T-helper 17 cell (primary cell): ENCODE data around the gene RASIP1. TPM values are rescaled to one million over a fixed set of nuclear protein-coding genes. Genes with fewer than 3 reads are reported as not detected.

Source experiments
- ATAC-seq: fragments of 150-1000 bp; cut with Tn5 transposase; 2 replicates; pipeline ENCODE4 v1.10.0; 2021; ENCODE audit warnings: mild to moderate bottlenecking, moderate library complexity
- DNase-seq, 3 donors: peaks; one replicate each; pipeline versions ENCODE4 v3.0.0 to v3.0.0-alpha.2; 2020 to 2021
- H3K9me3 ChIP-seq: one replicate; pipeline ENCODE4 v1.7.0; 2013; ENCODE audit warnings: low read length, mild to moderate bottlenecking; ENCODE audit not compliant: control insufficient read depth, poor library complexity, severe bottlenecking
- H3K27ac Mint-ChIP-seq: one replicate; pipeline ENCODE4 v1.8.0; 2022; ENCODE audit warnings: mild to moderate bottlenecking, moderate library complexity, mixed read lengths
- H3K27me3 Mint-ChIP-seq: one replicate; pipeline ENCODE4 v1.8.0; 2022; ENCODE audit warnings: mixed read lengths
- H3K36me3 Mint-ChIP-seq: one replicate; pipeline ENCODE4 v1.8.0; 2022; ENCODE audit warnings: low read depth, mixed read lengths
- H3K4me1 Mint-ChIP-seq: one replicate; pipeline ENCODE4 v1.8.0; 2022; ENCODE audit warnings: mild to moderate bottlenecking, mixed read lengths
- H3K4me3 Mint-ChIP-seq: one replicate; pipeline ENCODE4 v1.8.0; 2022; ENCODE audit warnings: mild to moderate bottlenecking, moderate library complexity, mixed read lengths
- total RNA-seq, 4 donors: library from RNA in 2 of 4; stranded (reverse) in 2 of 4; gene quantifications; one replicate each; pipeline ENCODE4 v1.2.3 and lab custom pipeline; 2022 to 2026

Gene RASIP1
- total RNA-seq, 2 donors from 2014 or later: 0.10 to 0.12 TPM

DNA sequence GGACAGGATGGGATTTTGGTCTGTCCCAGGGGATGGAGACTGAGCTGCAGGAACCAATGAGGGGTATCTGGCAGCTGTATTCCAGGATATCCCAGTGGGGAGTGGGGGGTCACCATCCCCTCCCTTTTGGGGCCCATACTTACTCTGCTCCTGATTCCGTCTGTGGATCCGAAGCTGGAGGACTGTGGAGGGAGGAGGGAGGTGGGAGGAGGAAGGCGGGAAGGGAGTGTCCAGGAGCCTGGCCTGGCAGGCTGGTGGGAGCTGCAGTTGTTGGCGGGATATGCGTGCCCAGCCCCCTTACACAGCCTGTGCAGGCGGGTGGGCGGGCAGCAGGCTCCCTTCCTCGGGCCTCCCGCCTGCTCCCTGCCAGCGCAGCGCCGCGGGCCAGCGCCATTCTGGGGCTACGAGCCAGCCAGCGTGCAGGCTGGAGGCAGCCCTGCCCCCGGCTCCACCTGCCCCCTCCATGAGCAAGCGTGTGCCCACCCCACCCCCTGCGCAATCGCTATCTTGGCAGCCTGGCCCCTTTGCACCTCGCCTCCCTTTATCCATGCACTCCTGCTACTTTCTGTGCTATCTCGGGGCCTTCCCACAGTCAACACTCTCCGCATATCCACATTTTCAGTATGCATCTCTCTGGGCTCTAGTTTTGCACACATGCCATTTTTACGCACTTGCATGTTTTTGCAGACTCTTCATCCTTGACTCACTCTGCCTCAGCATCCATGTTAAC, 23.7 kb downstream of the RASIP1 start:
- Mint-ChIP-seq H3K4me3 (peak overlapping the region; percentile 25), H3K36me3 (no peaks in the 10 kb centered on the region), H3K27ac (no peak overlapping the region), H3K4me1 (peaks cover 25% of the 10 kb centered on the region), H3K27me3 (no peaks in the 10 kb centered on the region)
- DNase-seq (no peak), ATAC-seq (no peak)
- H3K9me3 ChIP-seq: no peaks in the 10 kb centered on the region

DNA sequence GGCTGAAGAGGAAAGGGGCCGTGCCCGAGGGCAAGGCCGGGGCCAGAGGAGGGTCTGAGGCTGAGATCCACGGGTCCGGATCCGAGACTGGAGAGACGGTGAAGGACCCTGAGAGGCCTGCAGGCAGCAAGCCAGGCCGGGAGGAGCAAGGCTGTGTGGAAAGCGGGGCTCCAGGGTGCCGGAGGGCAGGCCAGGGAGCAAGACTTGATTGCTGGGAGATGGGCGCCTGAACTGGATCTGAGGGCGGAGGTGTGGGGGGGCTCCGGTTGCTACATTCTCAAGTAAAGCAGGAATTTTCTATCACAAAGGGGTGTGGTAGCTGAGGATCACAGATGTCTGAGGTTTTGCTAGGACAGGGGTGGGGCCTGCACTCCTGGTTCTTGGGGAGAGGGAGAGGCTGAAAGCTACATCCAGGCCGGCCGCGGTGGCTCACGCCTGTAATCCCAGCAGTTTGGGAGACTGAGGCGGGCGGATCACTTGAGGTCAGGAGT, 24.7 kb downstream of the RASIP1 start:
- no peaks in the 10 kb centered on the region for H3K36me3 Mint-ChIP-seq
- no peak overlapping the region for H3K4me3 Mint-ChIP-seq
- H3K27ac Mint-ChIP-seq: no peak overlapping the region
- H3K4me1 Mint-ChIP-seq: peaks cover 21% of the 10 kb centered on the region
- H3K9me3 ChIP-seq: no peaks in the 10 kb centered on the region
- H3K27me3 Mint-ChIP-seq: no peaks in the 10 kb centered on the region
- DNase-seq: no peak
- no peak for ATAC-seq

DNA sequence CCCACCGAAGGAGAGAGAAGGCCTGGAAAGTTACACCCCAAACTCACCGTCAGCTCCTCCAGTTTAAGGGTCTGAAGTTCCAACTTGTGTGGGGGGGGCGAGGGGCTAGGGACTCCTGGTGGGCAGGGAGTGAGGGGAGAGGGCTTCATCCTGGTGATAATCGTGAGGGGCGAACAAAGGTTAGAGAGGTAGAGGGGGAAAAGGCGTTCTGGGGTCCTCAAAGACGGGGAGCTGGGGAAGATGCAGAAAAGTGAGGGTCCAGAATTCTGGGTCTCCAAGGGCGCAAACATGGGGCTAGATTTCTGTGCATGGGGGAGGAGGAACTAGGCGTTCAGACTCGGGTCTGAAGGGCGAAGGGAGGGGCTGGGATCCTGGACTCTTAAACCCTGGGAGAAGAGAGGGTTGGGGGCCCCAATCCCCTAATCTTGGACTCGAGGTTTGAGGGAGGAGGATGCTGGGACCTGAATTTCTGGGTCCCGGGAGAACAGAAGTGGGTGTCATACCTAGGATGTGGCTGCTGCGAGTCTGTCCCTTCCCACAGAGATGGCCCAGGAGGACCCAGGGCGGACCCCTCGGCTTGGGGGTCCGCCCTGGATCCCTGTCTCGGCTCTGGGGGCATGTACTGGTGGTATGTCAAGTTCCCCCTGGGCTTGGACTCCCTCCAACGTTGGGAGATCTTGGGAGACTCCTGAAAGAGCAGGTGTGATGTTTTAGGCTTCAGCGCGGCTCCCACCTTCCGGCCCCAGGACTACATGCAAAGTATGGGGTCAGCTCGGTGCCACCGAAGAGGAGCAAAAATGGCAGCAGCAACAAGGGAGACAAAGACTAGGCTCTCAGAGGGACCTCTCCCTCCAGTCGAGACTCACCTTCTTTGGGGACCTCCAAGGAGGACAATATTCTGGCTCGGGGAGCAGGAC, 25.4 kb downstream of the RASIP1 start:
- Mint-ChIP-seq H3K27me3 (no peaks in the 10 kb centered on the region), H3K4me3 (peak overlapping the region; percentile 93), H3K36me3 (no peaks in the 10 kb centered on the region), H3K27ac (peak overlapping the region; percentile 59), H3K4me1 (peaks cover 17% of the 10 kb centered on the region)
- H3K9me3 ChIP-seq: no peaks in the 10 kb centered on the region
- ATAC-seq (no peak), DNase-seq (no peak)

DNA sequence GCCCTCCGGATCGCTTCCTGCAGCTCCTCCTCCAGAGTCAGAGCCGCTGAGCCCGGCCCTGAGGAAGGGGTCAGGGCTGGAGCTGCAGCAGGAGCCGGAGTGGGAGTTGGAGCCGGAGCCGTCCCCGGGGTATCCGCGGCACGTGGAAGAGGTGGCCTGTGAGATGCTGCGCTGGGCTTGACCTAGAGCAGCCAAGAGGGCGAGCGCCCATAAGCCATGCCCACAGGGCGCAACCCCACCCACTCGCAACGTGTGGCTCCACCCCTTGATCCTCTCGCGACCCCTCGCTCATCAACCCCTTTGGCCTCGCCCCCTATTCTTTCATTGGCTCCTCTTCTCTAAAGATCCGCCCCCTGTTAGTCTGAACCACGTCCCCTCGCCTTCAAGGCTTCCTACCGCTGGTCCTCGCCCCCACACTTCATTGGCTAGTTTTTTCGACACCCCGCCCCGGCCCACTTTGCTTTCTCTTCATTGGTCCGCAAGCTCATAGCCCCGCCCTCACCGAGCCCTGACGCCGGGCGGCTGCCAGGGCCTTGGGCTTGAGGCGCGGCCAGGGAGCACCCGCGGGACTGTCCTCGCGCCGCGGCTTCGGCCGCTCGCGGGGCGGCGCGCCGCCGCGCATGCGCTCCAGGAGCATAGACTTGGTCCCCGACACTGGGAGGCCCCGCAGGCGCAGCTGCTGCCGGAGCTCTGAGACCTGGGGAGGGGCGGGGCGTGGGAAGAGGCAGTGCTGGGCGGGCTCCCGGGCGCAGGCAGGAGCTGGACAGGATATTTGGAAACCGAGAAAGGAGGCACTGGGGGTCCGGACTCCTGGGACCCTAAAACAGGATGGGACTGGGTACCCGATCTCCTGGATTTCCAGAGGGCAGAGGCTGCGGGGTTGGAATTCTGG, 26.3 kb downstream of the RASIP1 start:
- no peaks in the 10 kb centered on the region for H3K9me3 ChIP-seq
- Mint-ChIP-seq H3K36me3 (no peaks in the 10 kb centered on the region), H3K27ac (peak overlapping the region; percentile 59), H3K4me1 (peaks cover 17% of the 10 kb centered on the region), H3K4me3 (peak overlapping the region; percentile 93), H3K27me3 (no peaks in the 10 kb centered on the region)
- DNase-seq: peak; percentile 93 to 97 (median 94)
- ATAC-seq: peak; percentile 94

DNA sequence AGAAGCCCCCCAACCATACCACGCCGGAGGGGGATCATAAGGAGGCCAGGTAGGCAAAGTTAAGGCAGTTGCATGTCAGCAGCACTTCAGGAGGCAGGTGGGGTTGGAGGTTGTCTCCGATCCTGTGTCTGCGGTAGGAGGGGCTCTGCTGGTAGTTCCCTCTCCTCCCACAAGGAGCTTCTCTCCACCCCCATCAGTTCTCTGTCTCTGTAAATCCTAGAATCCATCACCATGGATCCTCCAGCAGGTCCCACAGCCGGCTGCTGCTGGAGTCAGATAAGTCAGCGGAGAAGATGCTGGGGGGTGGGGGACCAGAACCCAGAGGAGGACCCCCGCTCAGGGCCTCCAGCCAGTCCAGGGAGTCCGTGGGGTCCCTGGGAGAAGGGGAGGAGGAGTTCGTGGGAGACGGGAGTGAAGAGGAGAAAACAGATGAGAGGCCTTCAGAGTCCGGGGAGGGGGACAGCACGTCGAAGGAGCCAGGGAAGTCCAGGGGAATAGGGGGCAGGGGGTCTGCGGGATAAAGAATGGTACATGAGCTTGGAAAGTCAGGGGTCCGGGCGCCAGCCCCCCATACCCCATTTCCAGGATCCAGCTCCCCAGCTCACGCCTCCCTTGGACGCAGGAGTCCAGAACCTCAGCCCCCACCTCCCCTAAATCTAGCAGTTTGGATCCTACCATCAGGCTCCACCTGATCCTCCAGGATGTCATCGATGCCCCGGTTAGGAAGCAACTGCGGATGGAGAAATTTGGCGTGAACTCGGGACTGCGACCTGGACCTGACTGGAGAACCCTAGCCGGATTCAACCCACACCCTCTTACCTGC, 27.2 kb downstream of the RASIP1 start:
- ATAC-seq (no peak), DNase-seq (no peak)
- peak overlapping the region; percentile 93 for H3K4me3 Mint-ChIP-seq
- H3K36me3 Mint-ChIP-seq: no peaks in the 10 kb centered on the region
- H3K27me3 Mint-ChIP-seq: no peaks in the 10 kb centered on the region
- H3K4me1 Mint-ChIP-seq: peaks cover 15% of the 10 kb centered on the region
- no peak overlapping the region for H3K27ac Mint-ChIP-seq
- H3K9me3 ChIP-seq: no peaks in the 10 kb centered on the region

DNA sequence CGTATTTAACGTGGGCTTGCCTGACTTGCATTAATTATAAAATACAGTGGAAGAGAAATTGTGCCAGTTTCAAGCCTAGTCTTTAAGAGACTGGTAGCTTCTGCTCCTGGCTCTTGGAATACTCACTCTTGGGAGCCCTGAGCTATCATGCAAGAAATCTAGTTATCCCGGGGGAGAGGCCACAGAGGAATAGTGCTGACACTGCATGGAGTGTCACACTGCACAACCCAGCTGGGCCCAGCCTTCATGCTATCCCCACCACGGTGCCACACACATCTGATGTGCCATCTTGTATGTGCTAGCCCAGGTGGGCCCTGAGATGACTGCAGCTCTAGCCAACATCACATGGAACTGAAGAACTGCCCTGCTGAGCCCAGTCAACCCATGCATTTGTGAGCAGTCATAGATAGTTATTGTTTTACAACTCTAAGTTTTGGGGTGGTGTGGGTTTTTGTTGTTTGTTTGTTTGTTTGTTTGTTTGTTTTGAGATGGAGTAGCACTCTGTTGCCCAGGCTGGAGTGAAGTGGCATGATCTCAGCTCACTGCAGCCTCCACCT, 29.2 kb downstream of the RASIP1 start:
- no peak overlapping the region for H3K27ac Mint-ChIP-seq
- DNase-seq (no peak), ATAC-seq (no peak)
- no peaks in the 10 kb centered on the region for H3K27me3 Mint-ChIP-seq
- no peaks in the 10 kb centered on the region for H3K9me3 ChIP-seq
- H3K4me1 Mint-ChIP-seq: peaks cover 16% of the 10 kb centered on the region
- no peak overlapping the region for H3K4me3 Mint-ChIP-seq
- H3K36me3 Mint-ChIP-seq: peaks cover 2% of the 10 kb centered on the region

DNA sequence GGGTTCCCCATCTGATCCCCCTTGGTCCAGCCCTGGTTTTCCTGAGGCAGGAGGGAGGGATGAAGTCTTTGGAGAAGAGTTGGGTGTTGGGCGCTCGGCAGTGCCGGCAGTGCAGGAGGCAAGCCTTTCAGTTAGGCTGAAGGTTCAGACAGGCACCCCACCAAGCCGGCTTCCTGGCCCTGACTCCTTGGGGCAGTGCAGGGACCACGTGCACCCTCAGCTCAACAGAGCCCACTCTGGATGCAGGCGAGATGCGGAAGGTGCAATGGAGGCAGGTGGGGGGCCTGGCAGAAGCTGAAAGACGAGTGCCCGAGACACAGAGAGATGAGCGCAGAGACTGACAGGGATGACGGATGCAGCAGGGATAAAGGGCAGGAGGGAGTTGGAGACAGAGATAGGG, 31.9 kb downstream of the RASIP1 start:
- ATAC-seq: no peak
- H3K4me3 Mint-ChIP-seq: no peak overlapping the region
- peaks cover 9% of the 10 kb centered on the region for H3K4me1 Mint-ChIP-seq
- no peak overlapping the region for H3K27ac Mint-ChIP-seq
- H3K36me3 Mint-ChIP-seq: peaks cover 4% of the 10 kb centered on the region
- H3K9me3 ChIP-seq: no peaks in the 10 kb centered on the region
- H3K27me3 Mint-ChIP-seq: no peaks in the 10 kb centered on the region
- DNase-seq: no peak

DNA sequence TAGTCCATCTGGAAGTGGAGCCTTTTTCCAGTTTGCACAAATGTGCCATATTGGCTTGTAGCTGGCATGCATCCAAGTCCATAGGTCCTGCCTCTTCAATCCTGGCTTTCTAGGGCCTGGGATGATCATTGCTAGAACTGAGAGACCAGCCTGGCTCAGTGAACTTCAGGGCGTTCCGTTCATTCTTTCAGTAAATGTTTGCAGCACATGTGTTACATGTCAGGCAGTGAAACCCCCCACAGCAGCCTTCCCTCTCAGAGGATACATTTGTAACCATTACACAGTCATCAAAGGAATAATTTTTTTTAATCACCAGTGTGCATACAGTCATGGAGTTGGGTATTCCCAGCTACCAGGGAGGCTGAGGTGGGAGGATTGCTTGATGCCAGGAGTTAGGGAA, 35.0 kb downstream of the RASIP1 start:
- Mint-ChIP-seq H3K27ac (no peak overlapping the region), H3K27me3 (no peaks in the 10 kb centered on the region), H3K4me1 (peaks cover 4% of the 10 kb centered on the region), H3K36me3 (peaks cover 4% of the 10 kb centered on the region), H3K4me3 (no peak overlapping the region)
- DNase-seq (no peak), ATAC-seq (no peak)
- no peaks in the 10 kb centered on the region for H3K9me3 ChIP-seq

DNA sequence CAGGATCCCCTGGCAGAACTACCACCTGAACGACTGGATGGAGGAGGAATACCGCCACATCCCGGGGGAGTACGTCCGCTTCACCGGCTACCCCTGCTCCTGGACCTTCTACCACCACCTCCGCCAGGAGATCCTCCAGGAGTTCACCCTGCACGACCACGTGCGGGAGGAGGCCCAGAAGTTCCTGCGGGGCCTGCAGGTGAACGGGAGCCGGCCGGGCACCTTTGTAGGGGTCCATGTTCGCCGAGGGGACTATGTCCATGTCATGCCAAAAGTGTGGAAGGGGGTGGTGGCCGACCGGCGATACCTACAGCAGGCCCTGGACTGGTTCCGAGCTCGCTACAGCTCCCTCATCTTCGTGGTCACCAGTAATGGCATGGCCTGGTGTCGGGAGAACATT, 37.1 kb downstream of the RASIP1 start:
- H3K9me3 ChIP-seq: no peaks in the 10 kb centered on the region
- Mint-ChIP-seq H3K27me3 (no peaks in the 10 kb centered on the region), H3K36me3 (peaks cover 4% of the 10 kb centered on the region), H3K27ac (no peak overlapping the region), H3K4me3 (no peak overlapping the region), H3K4me1 (peaks cover 4% of the 10 kb centered on the region)
- ATAC-seq (no peak), DNase-seq (no peak)

DNA sequence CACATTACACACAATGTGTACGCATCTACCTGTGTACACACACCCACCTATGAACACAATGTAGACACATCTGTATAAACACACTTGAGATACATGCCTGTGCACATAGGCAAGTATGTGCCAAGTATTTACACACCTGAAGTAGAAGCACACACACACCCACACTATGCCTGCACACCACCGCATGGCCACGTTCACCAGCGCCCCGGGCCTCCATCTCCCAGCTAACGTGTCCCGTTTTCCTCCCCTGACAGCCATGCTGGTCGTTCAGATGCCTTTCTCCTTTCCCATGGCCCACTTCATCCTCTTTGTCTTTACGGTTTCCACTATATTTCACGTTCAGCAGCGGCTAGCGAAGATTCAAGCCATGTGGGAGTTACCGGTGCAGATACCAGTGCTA, 37.7 kb downstream of the RASIP1 start:
- H3K27ac Mint-ChIP-seq: no peak overlapping the region
- H3K4me1 Mint-ChIP-seq: peaks cover 4% of the 10 kb centered on the region
- H3K27me3 Mint-ChIP-seq: no peaks in the 10 kb centered on the region
- H3K36me3 Mint-ChIP-seq: peaks cover 4% of the 10 kb centered on the region
- DNase-seq: no peak
- H3K9me3 ChIP-seq: no peaks in the 10 kb centered on the region
- H3K4me3 Mint-ChIP-seq: no peak overlapping the region
- no peak for ATAC-seq

DNA sequence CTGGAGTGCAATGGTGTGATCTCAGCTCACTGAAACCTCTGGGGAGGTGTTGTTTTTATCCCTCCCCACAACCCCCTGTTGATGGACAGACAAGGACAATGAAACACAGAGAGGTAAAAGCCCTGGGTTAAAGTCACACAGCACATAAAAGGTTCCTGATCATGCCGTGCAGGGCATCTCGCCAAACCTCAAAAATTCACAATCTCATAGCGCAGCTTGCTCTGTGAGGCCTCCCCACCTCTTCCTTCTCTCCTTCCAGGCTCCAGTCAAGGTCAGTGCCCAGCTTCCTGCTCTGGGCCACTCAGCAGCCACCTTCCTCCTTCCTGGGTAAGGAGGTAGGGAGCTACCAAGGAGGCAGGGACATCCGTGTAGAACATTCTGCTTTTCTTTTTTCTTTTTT, 42.4 kb downstream of the RASIP1 start:
- peaks cover 10% of the 10 kb centered on the region for H3K4me1 Mint-ChIP-seq
- no peak overlapping the region for H3K4me3 Mint-ChIP-seq
- H3K36me3 Mint-ChIP-seq: no peaks in the 10 kb centered on the region
- peaks cover 10% of the 10 kb centered on the region for H3K27me3 Mint-ChIP-seq
- peak overlapping the region; percentile 14 for H3K27ac Mint-ChIP-seq
- no peak for DNase-seq
- no peaks in the 10 kb centered on the region for H3K9me3 ChIP-seq
- ATAC-seq: no peak
